Measurements from ENCODE around the gene AMH. TPM values are rescaled to one million over a fixed set of nuclear protein-coding genes. Genes with fewer than 3 reads are reported as not detected.
"Not testable (repeated sequence)": the region's sequence is repeated elsewhere in the genome, so short reads cannot be mapped to it uniquely, and the experiment has no call there.

AMH gene
- total RNA-seq (2014; rRNA removed; shearing (Covaris generic)), result 0.48 TPM in 1 of 2 replicates, not detected in the other

GRCh38 chr19:2249010-2249866 lies at the start of gene AMH:
AMH (plus strand) TSS chr19:2249323; CDS start chr19:2249333, 10 bp downstream.
- no peak for DNase-seq (ENCODE audit: low read depth)

- no peak for DNase-seq (ENCODE audit: low read depth)
These were observed 49.1 kb upstream of the AMH start for GRCh38 chr19:2199861-2200623.

GRCh38 chr19:2200624-2201294 lies 48.4 kb upstream of the AMH start:
- DNase-seq (ENCODE audit: low read depth), result not testable (repeated sequence)

- DNase-seq (ENCODE audit: low read depth), result no peak
These were observed 47.5 kb upstream of the AMH start for GRCh38 chr19:2201473-2202148.

- DNase-seq (ENCODE audit: low read depth), result no peak
These were observed 46.8 kb upstream of the AMH start for GRCh38 chr19:2202366-2202765.

- DNase-seq (ENCODE audit: low read depth), result no peak
These were observed 42.1 kb upstream of the AMH start for GRCh38 chr19:2207008-2207407.

GRCh38 chr19:2207991-2208860 lies 40.9 kb upstream of the AMH start:
- peak; percentile 45 for DNase-seq (ENCODE audit: low read depth)

GRCh38 chr19:2208975-2209374 lies 40.1 kb upstream of the AMH start:
- DNase-seq (ENCODE audit: low read depth), result no peak

- DNase-seq (ENCODE audit: low read depth), result no peak
These were observed 39.7 kb upstream of the AMH start for GRCh38 chr19:2209408-2209807.

GRCh38 chr19:2210206-2210605 lies 38.9 kb upstream of the AMH start:
- no peak for DNase-seq (ENCODE audit: low read depth)

- DNase-seq (ENCODE audit: low read depth), result no peak
These were observed 38.0 kb upstream of the AMH start for GRCh38 chr19:2210987-2211740.

- DNase-seq (ENCODE audit: low read depth), result no peak
These were observed 36.0 kb upstream of the AMH start for GRCh38 chr19:2212861-2213711.

- no peak for DNase-seq (ENCODE audit: low read depth)
These were observed 35.3 kb upstream of the AMH start for GRCh38 chr19:2213799-2214198.

- no peak for DNase-seq (ENCODE audit: low read depth)
These were observed 34.9 kb upstream of the AMH start for GRCh38 chr19:2214251-2214650.

GRCh38 chr19:2215281-2215751 lies 33.8 kb upstream of the AMH start:
- no peak for DNase-seq (ENCODE audit: low read depth)

GRCh38 chr19:2216361-2217225 lies 32.5 kb upstream of the AMH start:
- no peak for DNase-seq (ENCODE audit: low read depth)

GRCh38 chr19:2217591-2217990 lies 31.5 kb upstream of the AMH start:
- no peak for DNase-seq (ENCODE audit: low read depth)

- no peak for DNase-seq (ENCODE audit: low read depth)
These were observed 29.4 kb upstream of the AMH start for GRCh38 chr19:2219726-2220125.

All from RPMI7951 (cell line).